ENCODE measurements around the gene R3HDML. TPM values are rescaled to one million over a fixed set of nuclear protein-coding genes. Genes with fewer than 3 reads are reported as not detected.
"Not testable (repeated sequence)": the region's sequence is repeated elsewhere in the genome, so short reads cannot be mapped to it uniquely, and the experiment has no call there.

The R3HDML gene, protein sequence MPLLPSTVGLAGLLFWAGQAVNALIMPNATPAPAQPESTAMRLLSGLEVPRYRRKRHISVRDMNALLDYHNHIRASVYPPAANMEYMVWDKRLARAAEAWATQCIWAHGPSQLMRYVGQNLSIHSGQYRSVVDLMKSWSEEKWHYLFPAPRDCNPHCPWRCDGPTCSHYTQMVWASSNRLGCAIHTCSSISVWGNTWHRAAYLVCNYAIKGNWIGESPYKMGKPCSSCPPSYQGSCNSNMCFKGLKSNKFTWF
- total RNA-seq: not detected

GRCh38 chr20:44336725-44337380, at the start of gene R3HDML:
TSS of gene R3HDML (plus strand) at chr20:44337043. CDS start at chr20:44337158, 115 bp downstream.
- DNase-seq (ENCODE audit: low read depth in 2 of 3, low spot score in 2 of 3): no peak

GRCh38 chr20:44287272-44288097, 49.4 kb upstream of the R3HDML start:
- DNase-seq (ENCODE audit: low read depth in 2 of 3, low spot score in 2 of 3): no peak

DNA sequence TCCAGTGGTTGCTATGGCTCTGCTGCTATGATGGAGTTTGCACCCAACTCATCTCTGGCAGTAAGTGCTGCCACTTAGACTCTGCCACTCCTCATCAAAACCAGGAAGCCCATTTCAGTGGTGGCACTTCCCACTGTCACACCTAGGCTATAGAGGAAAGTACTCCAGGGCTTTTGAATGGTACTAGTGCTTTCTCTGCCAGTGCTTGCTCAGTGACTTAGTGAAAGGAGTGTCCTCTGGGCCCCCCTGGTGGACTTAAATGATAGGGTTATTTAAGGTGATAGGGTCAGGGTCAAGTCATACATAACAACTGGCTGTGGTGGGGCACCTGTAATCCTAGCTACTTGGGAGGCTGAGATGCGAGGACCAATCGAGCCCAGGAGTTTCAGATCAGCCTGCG, 48.6 kb upstream of the R3HDML start:
- no peak for DNase-seq (ENCODE audit: low read depth in 2 of 3, low spot score in 2 of 3)

- no peak for DNase-seq (ENCODE audit: low read depth in 2 of 3, low spot score in 2 of 3)
Observed at GRCh38 chr20:44291754-44292153, 45.1 kb upstream of the R3HDML start.

DNA sequence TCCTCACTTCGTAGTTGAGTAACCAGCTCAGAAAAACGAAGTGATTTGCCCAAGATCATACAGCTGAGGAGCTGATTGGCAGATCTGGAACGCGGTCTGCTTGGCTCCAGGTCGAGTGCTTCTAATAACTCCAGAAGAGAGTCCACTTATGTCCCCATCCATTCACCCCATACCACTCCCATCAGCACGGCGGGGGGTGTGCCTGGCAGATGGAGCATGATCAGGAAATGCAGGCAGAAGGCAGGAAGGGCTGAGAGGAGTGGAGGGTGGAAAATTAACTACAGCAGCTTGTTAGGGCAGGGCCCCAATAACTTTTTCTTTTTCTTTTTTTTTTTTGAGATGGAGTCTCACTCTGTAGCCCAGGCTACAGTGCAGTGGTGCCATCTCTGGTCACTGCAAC, 40.8 kb upstream of the R3HDML start:
- no peak for DNase-seq (ENCODE audit: low read depth in 2 of 3, low spot score in 2 of 3)

- DNase-seq (ENCODE audit: low read depth in 2 of 3, low spot score in 2 of 3): no peak
Observed at GRCh38 chr20:44297721-44298120, 39.1 kb upstream of the R3HDML start.

DNA sequence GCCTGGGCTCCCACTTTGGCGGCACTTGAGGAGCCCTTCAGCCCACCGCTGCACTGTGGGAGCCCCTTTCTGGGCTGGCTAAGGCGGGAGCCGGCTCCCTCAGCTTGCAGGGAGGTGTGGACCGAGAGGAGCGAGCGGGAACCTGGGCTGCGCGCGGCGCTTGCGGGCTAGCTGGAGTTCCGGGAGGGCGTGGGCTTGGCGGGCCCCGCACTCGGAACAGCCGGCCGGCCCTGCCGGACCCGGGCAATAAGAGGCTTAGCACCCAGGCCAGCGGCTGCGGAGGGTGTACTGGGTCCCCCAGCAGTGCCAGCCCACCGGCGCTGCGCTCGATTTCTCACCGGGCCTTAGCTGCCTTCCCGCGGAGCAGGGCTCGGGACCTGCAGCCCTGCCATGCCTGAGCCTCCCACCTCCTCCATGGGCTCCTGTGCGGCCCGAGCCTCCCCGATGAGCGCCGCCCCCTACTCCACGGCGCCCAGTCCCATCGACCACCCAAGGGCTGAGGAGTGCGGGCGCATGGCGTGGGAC, 37.8 kb upstream of the R3HDML start:
- not testable (repeated sequence) for DNase-seq (ENCODE audit: low read depth in 2 of 3, low spot score in 2 of 3)

DNA sequence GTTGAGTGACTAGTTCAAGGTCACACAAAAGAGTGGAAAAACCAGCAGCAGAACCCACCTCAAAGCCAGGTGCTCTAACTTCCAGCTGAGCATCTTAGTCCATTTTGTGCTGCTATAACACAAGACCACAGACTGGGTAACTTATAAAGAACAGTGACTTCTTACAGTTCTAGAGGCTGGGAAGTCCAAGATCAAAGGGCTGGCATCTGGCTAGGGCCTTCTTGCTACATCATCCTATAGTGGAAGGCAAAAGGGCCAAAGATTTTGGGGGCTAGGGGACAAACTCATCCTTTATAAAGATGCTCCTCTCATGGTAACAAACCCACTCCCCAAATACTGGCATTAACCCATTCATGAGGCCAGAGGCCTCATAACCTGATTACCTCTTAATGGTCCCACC, 35.6 kb upstream of the R3HDML start:
- no peak for DNase-seq (ENCODE audit: low read depth in 2 of 3, low spot score in 2 of 3)

GRCh38 chr20:44302026-44302669, 34.7 kb upstream of the R3HDML start:
- DNase-seq (ENCODE audit: low read depth in 2 of 3, low spot score in 2 of 3): no peak

DNA sequence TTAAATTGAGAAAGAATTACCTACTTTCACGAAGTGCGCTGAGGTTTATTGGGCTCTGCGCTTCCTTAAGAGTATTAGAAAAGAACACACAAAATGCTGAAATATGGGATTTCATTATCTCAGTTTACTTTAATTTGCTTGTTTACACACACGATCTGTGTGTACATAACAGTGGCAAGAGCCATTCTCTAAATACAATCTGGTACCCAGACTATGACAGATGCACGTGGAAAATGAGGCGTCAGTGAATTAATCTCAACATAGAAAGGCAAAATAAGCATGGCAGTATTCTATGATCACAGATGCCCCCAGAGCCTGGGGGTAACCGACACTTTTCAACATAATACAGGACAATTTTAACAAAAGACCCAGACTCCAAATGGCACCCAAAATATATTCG, 34.1 kb upstream of the R3HDML start:
- DNase-seq (ENCODE audit: low read depth in 2 of 3, low spot score in 2 of 3): no peak

GRCh38 chr20:44304383-44304782, 32.5 kb upstream of the R3HDML start:
- no peak for DNase-seq (ENCODE audit: low read depth in 2 of 3, low spot score in 2 of 3)

- DNase-seq (ENCODE audit: low read depth in 2 of 3, low spot score in 2 of 3): no peak
Observed at GRCh38 chr20:44306927-44307326, 29.9 kb upstream of the R3HDML start.

GRCh38 chr20:44309763-44310663, 26.8 kb upstream of the R3HDML start:
- peak in 2 of 3 donors; percentile 22 to 40 for DNase-seq (ENCODE audit: low read depth in 2 of 3, low spot score in 2 of 3)

- DNase-seq (ENCODE audit: low read depth in 2 of 3, low spot score in 2 of 3): peak; percentile 96 to 99 (median 98)
Observed at GRCh38 chr20:44310664-44311639, 25.9 kb upstream of the R3HDML start, which contains the start of gene FITM2. TSS of gene FITM2 (minus strand) at chr20:44311202. CDS start at chr20:44311148, 54 bp downstream.

- DNase-seq (ENCODE audit: low read depth in 2 of 3, low spot score in 2 of 3): no peak
Observed at GRCh38 chr20:44314870-44315269, 22.0 kb upstream of the R3HDML start.

- DNase-seq (ENCODE audit: low read depth in 2 of 3, low spot score in 2 of 3): no peak
Observed at GRCh38 chr20:44319839-44320422, 16.9 kb upstream of the R3HDML start.

GRCh38 chr20:44324343-44324742, 12.5 kb upstream of the R3HDML start:
- DNase-seq (ENCODE audit: low read depth in 2 of 3, low spot score in 2 of 3): no peak

Measured in hematopoietic multipotent progenitor cell (in vitro differentiated cells).